Naive B cell (primary cell): ENCODE results near the gene APOL6. TPM values are rescaled to one million over a fixed set of nuclear protein-coding genes. Genes with fewer than 3 reads are reported as not detected.

Experiments used
- ATAC-seq, 2 donors: fragments of 150-1000 bp; cut with Tn5 transposase; 2 replicates each; pipeline ENCODE4 v1.10.0; 2021; ENCODE audit warnings: low read depth in 2 of 2, mild to moderate bottlenecking in 2 of 2, moderate library complexity in 2 of 2
- DNase-seq: peaks from one replicate; pipeline ENCODE4 v3.0.0; 2022
- H3K27ac Mint-ChIP-seq, 6 donors: one replicate each; pipeline ENCODE4 v1.8.0; 2020 to 2022; ENCODE audit warnings: mild to moderate bottlenecking in 6 of 6, mixed read lengths in 6 of 6, moderate library complexity in 5 of 6, inconsistent platforms in 2 of 6
- H3K27me3 Mint-ChIP-seq, 3 donors: one replicate each; pipeline ENCODE4 v1.8.0; 2021 to 2022; ENCODE audit warnings: mixed read lengths in 3 of 3, mild to moderate bottlenecking in 1 of 3
- H3K36me3 Mint-ChIP-seq, 2 donors: one replicate each; pipeline ENCODE4 v1.8.0; 2020 to 2022; ENCODE audit warnings: mixed read lengths in 2 of 2, inconsistent platforms in 1 of 2, mild to moderate bottlenecking in 1 of 2
- H3K4me1 Mint-ChIP-seq, 3 donors: one replicate each; pipeline ENCODE4 v1.8.0; 2020 to 2022; ENCODE audit warnings: mixed read lengths in 3 of 3, inconsistent platforms in 1 of 3, mild to moderate bottlenecking in 1 of 3, moderate library complexity in 1 of 3
- H3K4me3 Mint-ChIP-seq, 8 donors: one replicate each; pipeline ENCODE4 v1.8.0; 2020 to 2022; ENCODE audit warnings: mild to moderate bottlenecking in 8 of 8, mixed read lengths in 8 of 8, moderate library complexity in 8 of 8, inconsistent platforms in 2 of 8
- H3K9me3 Mint-ChIP-seq, 7 donors: one replicate each; pipeline ENCODE4 v1.8.0; 2020 to 2022; ENCODE audit warnings: mixed read lengths in 7 of 7, mild to moderate bottlenecking in 5 of 7, inconsistent platforms in 2 of 7, moderate library complexity in 1 of 7
- polyA plus RNA-seq, 6 donors: library from polyadenylated mRNA; unstranded; fragments of 300-500 nt; fragmentation: Illumina TruSeq; gene quantifications; one replicate each; pipeline ENCODE4 v1.2.3, GENCODE V29; 2021; ENCODE audit warnings: low read depth in 6 of 6

APOL6 gene
- polyA plus RNA-seq, 6 donors from 2014 or later = 1.4 to 2.8 (median 2.0) TPM

DNA sequence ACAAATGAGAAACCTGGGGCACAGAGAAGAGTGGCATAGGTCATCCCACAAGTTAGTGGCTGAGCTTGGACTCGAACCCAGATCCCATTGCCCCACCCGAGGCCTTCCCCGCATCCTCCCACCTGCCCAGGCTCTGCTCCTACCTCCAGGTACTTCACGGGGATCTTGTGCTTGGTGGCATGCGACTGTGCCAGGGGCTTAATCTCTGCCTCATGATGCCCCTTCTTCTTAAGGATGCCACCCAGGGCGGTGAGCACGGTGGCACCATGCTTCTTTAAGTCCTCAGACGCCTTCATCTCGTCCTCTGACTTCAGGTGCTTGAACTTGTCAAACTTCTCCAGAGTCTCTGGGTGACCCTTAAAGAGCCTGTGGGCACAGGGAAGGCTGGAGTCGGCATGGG is 37.5 kb upstream of the APOL6 start:
- no peak for DNase-seq
- no peak overlapping the region for H3K4me3 Mint-ChIP-seq
- peaks cover 8 to 27% (median 11%) of the 10 kb centered on the region in 3 donors for H3K4me1 Mint-ChIP-seq
- H3K27ac Mint-ChIP-seq = no peak overlapping the region
- H3K27me3 Mint-ChIP-seq = peaks cover 22 to 51% (median 50%) of the 10 kb centered on the region in 3 donors
- no peaks in the 10 kb centered on the region for H3K9me3 Mint-ChIP-seq
- ATAC-seq = no peak
- H3K36me3 Mint-ChIP-seq = no peaks in the 10 kb centered on the region

- peaks cover 18 to 48% (median 45%) of the 10 kb centered on the region in 3 donors for H3K27me3 Mint-ChIP-seq
- peaks cover 8 to 30% (median 11%) of the 10 kb centered on the region in 3 donors for H3K4me1 Mint-ChIP-seq
- no peak for DNase-seq
- H3K36me3 Mint-ChIP-seq = no peaks in the 10 kb centered on the region
- peak overlapping the region in 3 of 6 donors; percentile 58 to 75 (median 74) for H3K27ac Mint-ChIP-seq
- no peak for ATAC-seq
- no peaks in the 10 kb centered on the region for H3K9me3 Mint-ChIP-seq
- peak overlapping the region in 1 of 8 donors; percentile 3 for H3K4me3 Mint-ChIP-seq
Observed at GRCh38 chr22:35611200-35611890, 36.9 kb upstream of the APOL6 start.

GRCh38 chr22:35611891-35612576 is 36.2 kb upstream of the APOL6 start:
- Mint-ChIP-seq H3K9me3 (no peaks in the 10 kb centered on the region), H3K36me3 (no peaks in the 10 kb centered on the region), H3K27ac (peak overlapping the region in 3 of 6 donors; percentile 58 to 75 (median 74)), H3K4me1 (peaks cover 8 to 30% (median 11%) of the 10 kb centered on the region in 3 donors), H3K27me3 (peaks cover 18 to 41% (median 38%) of the 10 kb centered on the region in 3 donors), H3K4me3 (peak overlapping the region in 1 of 8 donors; percentile 3)
- DNase-seq (no peak), ATAC-seq (peak; percentile 64 to 66)

DNA sequence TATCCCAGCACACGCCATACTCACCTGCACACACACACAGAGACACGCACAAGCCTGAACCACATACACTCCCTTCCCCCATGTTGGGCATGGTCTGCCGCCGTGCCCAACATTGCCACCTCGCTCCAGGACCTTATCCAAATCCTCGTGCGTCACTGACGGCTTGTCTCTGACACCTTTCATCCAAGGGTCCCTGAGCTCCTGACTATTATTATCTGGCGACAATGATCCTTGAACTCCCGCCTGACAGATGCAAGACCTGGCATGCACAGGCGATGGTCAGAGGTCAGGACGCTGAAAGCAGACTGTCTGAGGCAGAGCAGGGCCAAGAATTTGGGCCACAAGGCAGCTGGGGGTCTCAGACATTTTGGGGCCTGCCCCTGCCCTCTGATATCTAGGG is 35.3 kb upstream of the APOL6 start:
- Mint-ChIP-seq H3K9me3 (no peaks in the 10 kb centered on the region), H3K4me1 (peaks cover 8 to 30% (median 11%) of the 10 kb centered on the region in 3 donors), H3K36me3 (no peaks in the 10 kb centered on the region), H3K27ac (peak overlapping the region in 1 of 6 donors; percentile 80), H3K27me3 (peaks cover 15 to 32% (median 30%) of the 10 kb centered on the region in 3 donors), H3K4me3 (no peak overlapping the region)
- ATAC-seq (no peak), DNase-seq (no peak)

DNA sequence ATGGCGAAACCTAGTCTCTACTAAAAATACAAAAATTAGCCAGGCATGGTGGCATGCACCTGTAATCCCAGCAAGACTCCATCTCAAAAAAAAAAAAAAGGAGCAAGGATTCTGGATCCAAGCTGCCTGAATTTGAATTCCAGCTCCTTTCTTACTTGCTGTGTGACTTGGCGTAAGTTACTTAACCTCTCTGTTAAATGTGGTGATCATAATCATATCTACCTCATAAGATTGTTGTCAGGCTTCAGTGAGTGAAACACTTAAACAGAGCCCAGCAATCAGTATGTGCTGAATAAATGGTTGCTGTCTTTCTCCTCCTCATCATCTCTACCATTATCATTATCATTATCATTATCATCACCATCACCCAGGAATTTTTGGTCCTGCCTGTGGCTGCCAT is 33.8 kb upstream of the APOL6 start:
- DNase-seq = no peak
- peaks cover 8 to 28% (median 11%) of the 10 kb centered on the region in 3 donors for H3K4me1 Mint-ChIP-seq
- no peak overlapping the region for H3K4me3 Mint-ChIP-seq
- H3K27me3 Mint-ChIP-seq = peaks cover 6 to 17% (median 15%) of the 10 kb centered on the region in 3 donors
- H3K27ac Mint-ChIP-seq = peak overlapping the region in 1 of 6 donors; percentile 61
- H3K36me3 Mint-ChIP-seq = no peaks in the 10 kb centered on the region
- ATAC-seq = no peak
- H3K9me3 Mint-ChIP-seq = no peaks in the 10 kb centered on the region

DNA sequence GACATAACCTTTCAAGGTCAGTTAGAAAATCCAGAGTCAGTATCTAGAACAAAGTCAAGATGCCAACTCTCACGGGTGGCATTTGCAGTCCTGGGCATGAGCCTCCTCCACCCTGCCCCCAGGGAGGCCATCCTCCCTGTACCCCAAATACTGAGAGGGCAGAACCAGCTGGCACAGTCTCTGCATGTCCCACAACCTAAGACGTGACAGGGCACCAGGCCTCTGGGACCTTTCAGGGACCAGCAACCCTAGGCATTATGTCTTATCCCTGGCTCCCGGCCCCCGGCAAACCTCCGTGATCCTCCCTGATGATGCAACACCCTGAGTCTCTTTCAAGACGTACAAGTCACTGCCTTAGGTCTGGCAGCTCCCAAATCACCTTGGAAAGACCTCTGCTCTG is 33.1 kb upstream of the APOL6 start:
- no peaks in the 10 kb centered on the region for H3K36me3 Mint-ChIP-seq
- H3K9me3 Mint-ChIP-seq = no peaks in the 10 kb centered on the region
- H3K27me3 Mint-ChIP-seq = peaks cover 6 to 12% (median 7%) of the 10 kb centered on the region in 3 donors
- H3K4me3 Mint-ChIP-seq = no peak overlapping the region
- DNase-seq (no peak), ATAC-seq (no peak)
- peaks cover 8 to 28% (median 11%) of the 10 kb centered on the region in 3 donors for H3K4me1 Mint-ChIP-seq
- no peak overlapping the region for H3K27ac Mint-ChIP-seq

- Mint-ChIP-seq H3K4me3 (no peak overlapping the region), H3K9me3 (no peaks in the 10 kb centered on the region), H3K27me3 (peaks cover 0 to 8% (median 6%) of the 10 kb centered on the region in 3 donors), H3K36me3 (no peaks in the 10 kb centered on the region), H3K27ac (peak overlapping the region in 1 of 6 donors; percentile 68), H3K4me1 (peaks cover 8 to 23% (median 11%) of the 10 kb centered on the region in 3 donors)
- ATAC-seq (no peak), DNase-seq (no peak)
Observed at GRCh38 chr22:35616043-35616442, 32.2 kb upstream of the APOL6 start.

DNA sequence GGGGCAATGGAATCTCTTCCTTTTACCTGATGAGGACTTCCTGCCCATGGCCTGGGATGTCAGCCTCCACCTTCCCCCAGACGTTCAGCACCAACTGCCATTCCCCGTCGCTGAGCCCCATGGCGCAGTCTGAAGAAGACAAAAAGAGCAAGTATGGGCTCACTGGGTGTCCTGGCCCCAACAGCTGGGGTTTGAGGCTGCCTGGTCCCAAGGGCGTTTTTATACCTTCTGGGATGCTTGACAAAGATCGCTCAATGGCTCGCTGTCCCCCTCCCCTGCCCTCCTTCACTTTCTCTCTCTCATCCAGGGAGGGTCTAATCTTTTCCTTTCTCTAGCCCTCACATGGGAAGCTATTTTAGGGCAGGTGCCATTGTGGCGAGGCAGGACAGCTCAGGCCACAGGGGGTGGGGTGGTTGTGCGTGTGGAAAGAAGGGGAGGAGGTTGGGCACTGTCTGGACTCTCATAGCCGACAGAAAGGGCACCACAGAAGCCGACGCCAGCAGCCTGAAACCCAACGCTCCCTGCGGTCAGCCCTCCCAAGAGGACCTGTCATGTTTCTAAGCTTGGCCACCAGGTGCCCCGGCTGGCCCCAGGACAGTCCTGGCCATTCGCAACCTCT is 31.0 kb upstream of the APOL6 start, which contains the start of gene MB:
Gene MB, minus strand, starts transcription at position 193 of the 619 bp plus-strand sequence. Its CDS starts 72 bp downstream, at position 121.
- ATAC-seq (no peak), DNase-seq (no peak)
- H3K27me3 Mint-ChIP-seq = peaks cover 0 to 8% (median 6%) of the 10 kb centered on the region in 3 donors
- H3K36me3 Mint-ChIP-seq = no peaks in the 10 kb centered on the region
- no peak within 1 kb of the TSS for H3K4me3 Mint-ChIP-seq
- H3K27ac Mint-ChIP-seq = no peak within 1 kb of the TSS
- H3K9me3 Mint-ChIP-seq = no peaks in the 10 kb centered on the region
- peaks cover 0 to 11% (median 1%) of the 10 kb centered on the region in 3 donors for H3K4me1 Mint-ChIP-seq

- ATAC-seq = no peak
- Mint-ChIP-seq H3K4me1 (peaks cover 4 to 7% (median 5%) of the 10 kb centered on the region in 3 donors), H3K27ac (no peak overlapping the region), H3K4me3 (peak overlapping the region in 1 of 8 donors; percentile 29), H3K27me3 (peaks cover 8 to 18% (median 10%) of the 10 kb centered on the region in 3 donors), H3K36me3 (no peaks in the 10 kb centered on the region), H3K9me3 (no peaks in the 10 kb centered on the region)
- no peak for DNase-seq
Observed at GRCh38 chr22:35618427-35619223, 29.6 kb upstream of the APOL6 start.

DNA sequence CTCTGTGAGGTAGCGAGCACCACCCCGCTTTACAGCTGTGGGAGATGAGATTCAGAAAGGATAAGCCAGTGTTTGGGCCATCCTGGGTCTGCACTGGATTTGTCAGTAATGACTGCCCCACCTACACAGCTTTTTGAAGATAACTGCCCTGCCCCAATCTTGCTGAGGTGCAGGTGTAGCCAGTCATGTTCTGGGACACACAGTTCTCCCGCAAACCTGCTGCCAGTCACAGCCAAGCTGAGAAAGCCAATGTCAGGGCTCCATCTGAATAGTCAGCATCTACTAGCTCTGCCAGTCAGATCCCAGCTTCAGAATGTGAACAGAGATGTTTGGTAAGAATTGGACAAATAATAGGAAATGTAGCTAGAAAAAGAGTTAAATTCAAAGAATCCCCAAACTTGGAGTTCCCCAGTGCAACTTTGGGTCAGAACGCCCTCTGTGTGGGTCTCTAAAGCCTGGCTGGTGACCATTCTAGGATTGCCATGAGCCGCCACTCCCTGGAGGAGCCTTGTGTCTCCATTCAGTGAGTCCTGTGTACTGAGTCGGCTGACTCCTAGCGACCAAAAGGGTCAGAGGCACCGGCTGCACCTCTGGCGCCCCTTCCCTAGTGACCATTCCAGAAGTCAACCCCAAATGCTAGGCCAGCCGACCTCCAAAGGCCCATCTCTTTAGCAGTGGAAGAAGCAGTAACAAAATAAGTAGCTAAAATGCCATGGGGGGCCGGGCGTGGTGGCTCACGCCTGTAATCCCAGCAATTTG is 28.7 kb upstream of the APOL6 start:
- no peak for ATAC-seq
- no peak overlapping the region for H3K4me3 Mint-ChIP-seq
- H3K36me3 Mint-ChIP-seq = no peaks in the 10 kb centered on the region
- peaks cover 5 to 7% (median 6%) of the 10 kb centered on the region in 3 donors for H3K4me1 Mint-ChIP-seq
- DNase-seq = no peak
- no peaks in the 10 kb centered on the region for H3K9me3 Mint-ChIP-seq
- H3K27me3 Mint-ChIP-seq = peaks cover 12 to 24% (median 16%) of the 10 kb centered on the region in 3 donors
- no peak overlapping the region for H3K27ac Mint-ChIP-seq

DNA sequence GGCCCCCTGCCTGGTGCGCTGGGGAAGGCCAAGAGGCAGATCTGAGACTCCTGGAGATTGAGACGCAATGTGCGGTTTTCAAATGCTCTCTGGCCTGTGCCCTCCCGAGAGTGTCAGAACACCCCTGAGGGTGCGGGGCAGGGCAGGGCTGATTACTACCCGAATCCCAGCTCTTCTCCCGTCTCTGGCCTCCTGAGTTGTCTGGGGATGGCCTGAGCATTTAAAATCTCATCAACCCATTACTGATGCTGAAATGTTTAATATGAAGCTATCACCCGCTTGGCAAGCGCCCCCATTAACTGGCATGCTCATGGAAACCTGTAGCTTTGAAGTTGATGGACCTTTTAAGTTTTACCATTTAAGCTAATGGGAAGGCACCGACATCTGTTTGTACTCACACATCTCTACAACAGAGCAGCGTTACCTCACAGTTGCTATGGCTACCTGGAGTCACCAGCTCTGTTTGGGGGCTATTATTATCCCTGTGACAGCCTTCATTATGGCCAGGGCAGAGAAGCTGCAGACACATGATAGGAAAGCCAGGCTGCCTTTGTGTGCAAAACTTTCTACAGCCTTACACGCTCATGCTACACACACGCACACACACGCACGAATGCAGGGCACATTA is 27.5 kb upstream of the APOL6 start:
- peaks cover 0 to 2% (median 0%) of the 10 kb centered on the region in 7 donors for H3K9me3 Mint-ChIP-seq
- DNase-seq (no peak), ATAC-seq (no peak)
- no peaks in the 10 kb centered on the region for H3K36me3 Mint-ChIP-seq
- H3K27me3 Mint-ChIP-seq = peaks cover 17 to 32% (median 29%) of the 10 kb centered on the region in 3 donors
- no peak overlapping the region for H3K4me3 Mint-ChIP-seq
- no peak overlapping the region for H3K27ac Mint-ChIP-seq
- H3K4me1 Mint-ChIP-seq = peaks cover 2 to 7% (median 5%) of the 10 kb centered on the region in 3 donors

DNA sequence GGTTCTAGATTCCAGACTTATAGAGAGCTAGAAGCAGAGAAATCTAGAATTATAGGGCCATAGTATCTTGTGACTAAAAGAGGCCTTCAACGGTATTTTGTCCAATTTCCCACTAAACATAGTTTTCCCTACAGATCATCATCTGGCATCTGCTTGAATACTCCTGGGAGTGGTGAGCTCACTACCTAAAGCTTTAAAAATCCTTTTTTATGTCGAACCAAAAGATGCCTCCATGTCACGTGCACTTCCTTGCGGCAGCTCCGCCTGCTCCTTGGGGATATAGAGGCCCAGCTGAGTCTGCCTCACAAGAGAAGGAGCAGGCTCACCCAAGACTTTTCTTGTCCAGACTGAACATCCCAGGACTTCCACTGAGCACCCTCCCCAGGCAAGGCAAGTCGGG is 26.8 kb upstream of the APOL6 start:
- H3K4me1 Mint-ChIP-seq = peaks cover 0 to 7% (median 7%) of the 10 kb centered on the region in 3 donors
- peaks cover 0 to 2% (median 0%) of the 10 kb centered on the region in 7 donors for H3K9me3 Mint-ChIP-seq
- no peak overlapping the region for H3K27ac Mint-ChIP-seq
- peaks cover 24 to 36% (median 36%) of the 10 kb centered on the region in 3 donors for H3K27me3 Mint-ChIP-seq
- no peak for ATAC-seq
- H3K4me3 Mint-ChIP-seq = no peak overlapping the region
- no peak for DNase-seq
- H3K36me3 Mint-ChIP-seq = no peaks in the 10 kb centered on the region
